Mesothelial cell of epicardium (in vitro differentiated cells): Measurements from ENCODE around the gene NDUFB5. TPM values are rescaled to one million over a fixed set of nuclear protein-coding genes. Genes with fewer than 3 reads are reported as not detected.

Source experiments
- DNase-seq, 2 experiments: peaks; one replicate each; pipeline ENCODE4 v3.0.0; 2021; ENCODE audit warnings: low spot score in 2 of 2; ENCODE audit not compliant: unreplicated experiment in 2 of 2
- H3K27ac Mint-ChIP-seq: 2 replicates; pipeline ENCODE4 v1.8.0; 2021; ENCODE audit warnings: mixed read lengths
- H3K27me3 Mint-ChIP-seq: 2 replicates; pipeline ENCODE4 v1.8.0; 2021; ENCODE audit warnings: low read depth, mixed read lengths
- H3K36me3 Mint-ChIP-seq: 2 replicates; pipeline ENCODE4 v1.8.0; 2021; ENCODE audit warnings: mixed read lengths
- H3K4me1 Mint-ChIP-seq: 2 replicates; pipeline ENCODE4 v1.8.0; 2021; ENCODE audit warnings: mixed read lengths
- H3K4me3 Mint-ChIP-seq: 2 replicates; pipeline ENCODE4 v1.8.0; 2021; ENCODE audit warnings: mild to moderate bottlenecking, moderate library complexity, mixed read lengths
- H3K9me3 Mint-ChIP-seq: 2 replicates; pipeline ENCODE4 v1.8.0; 2021; ENCODE audit warnings: mixed read lengths
- total RNA-seq: library from RNA; stranded (reverse); gene quantifications from 3 replicates; pipeline ENCODE4 v1.2.1, GENCODE V29; 2021
- TF ChIP-seq, protein P1 (sequence below): fragments of 200-600 bp; sonication (generic); IDR thresholded peaks from one replicate; pipeline ENCODE4 v1.5.0; 2021; ENCODE audit warnings: antibody characterized with exemption; ENCODE audit not compliant: unreplicated experiment

Gene NDUFB5
- total RNA-seq, result 63.8 to 67.5 TPM (median 66.9 TPM) in 3 replicates

DNA sequence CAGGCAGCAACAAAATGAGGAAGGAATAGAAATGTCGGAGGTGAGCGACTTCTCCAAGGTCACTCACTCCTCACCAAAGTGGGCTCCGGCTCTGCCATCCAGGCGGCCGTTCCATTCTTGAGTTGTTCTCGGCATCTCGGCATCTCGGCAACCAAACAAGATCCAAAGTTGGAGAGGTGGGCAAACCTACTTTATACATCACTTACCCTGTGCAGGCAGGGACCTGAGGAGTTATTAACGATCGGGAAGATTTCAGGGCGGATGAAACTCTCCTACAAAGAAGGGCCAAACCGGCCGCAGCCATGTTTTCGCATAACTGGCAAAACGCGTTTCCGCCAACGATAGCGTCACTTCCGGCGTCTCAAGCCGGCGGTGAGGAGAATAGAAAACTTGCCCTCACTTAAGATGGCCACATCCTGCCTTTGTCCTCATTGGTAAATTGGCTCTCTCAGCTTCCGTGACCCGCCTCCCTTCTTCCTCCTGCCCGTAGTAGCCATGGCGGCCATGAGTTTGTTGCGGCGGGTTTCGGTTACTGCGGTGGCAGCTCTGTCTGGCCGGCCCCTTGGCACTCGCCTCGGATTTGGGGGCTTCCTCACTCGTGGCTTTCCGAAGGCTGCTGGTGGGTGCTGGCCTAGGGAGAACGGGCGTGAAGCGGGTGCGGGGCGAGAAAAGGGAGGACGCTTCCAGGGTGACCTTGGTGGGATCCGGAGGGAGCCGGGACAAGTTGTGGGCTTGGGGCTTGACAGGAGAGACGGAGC lies at the start of gene NDUFB5, which contains the start of gene MRPL47:
Gene NDUFB5 (plus strand): TSS at position 474 of the 758 bp plus-strand sequence. CDS start 22 bp downstream, at position 496.
Gene MRPL47 (minus strand): TSS at position 318 of the 758 bp plus-strand sequence. CDS start 14 bp downstream, at position 304.
- Mint-ChIP-seq H3K27me3 (no peaks in the 10 kb centered on the region), H3K4me3 (peak within 1 kb of the TSS; percentile 98), H3K27ac (peak within 1 kb of the TSS; percentile 100), H3K9me3 (no peaks in the 10 kb centered on the region), H3K4me1 (peaks cover 16% of the 10 kb centered on the region), H3K36me3 (peaks cover 14% of the 10 kb centered on the region)
- DNase-seq, result peak; percentile 79 to 91
- TF ChIP-seq, protein P1, sequence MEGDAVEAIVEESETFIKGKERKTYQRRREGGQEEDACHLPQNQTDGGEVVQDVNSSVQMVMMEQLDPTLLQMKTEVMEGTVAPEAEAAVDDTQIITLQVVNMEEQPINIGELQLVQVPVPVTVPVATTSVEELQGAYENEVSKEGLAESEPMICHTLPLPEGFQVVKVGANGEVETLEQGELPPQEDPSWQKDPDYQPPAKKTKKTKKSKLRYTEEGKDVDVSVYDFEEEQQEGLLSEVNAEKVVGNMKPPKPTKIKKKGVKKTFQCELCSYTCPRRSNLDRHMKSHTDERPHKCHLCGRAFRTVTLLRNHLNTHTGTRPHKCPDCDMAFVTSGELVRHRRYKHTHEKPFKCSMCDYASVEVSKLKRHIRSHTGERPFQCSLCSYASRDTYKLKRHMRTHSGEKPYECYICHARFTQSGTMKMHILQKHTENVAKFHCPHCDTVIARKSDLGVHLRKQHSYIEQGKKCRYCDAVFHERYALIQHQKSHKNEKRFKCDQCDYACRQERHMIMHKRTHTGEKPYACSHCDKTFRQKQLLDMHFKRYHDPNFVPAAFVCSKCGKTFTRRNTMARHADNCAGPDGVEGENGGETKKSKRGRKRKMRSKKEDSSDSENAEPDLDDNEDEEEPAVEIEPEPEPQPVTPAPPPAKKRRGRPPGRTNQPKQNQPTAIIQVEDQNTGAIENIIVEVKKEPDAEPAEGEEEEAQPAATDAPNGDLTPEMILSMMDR, result no peak

DNA sequence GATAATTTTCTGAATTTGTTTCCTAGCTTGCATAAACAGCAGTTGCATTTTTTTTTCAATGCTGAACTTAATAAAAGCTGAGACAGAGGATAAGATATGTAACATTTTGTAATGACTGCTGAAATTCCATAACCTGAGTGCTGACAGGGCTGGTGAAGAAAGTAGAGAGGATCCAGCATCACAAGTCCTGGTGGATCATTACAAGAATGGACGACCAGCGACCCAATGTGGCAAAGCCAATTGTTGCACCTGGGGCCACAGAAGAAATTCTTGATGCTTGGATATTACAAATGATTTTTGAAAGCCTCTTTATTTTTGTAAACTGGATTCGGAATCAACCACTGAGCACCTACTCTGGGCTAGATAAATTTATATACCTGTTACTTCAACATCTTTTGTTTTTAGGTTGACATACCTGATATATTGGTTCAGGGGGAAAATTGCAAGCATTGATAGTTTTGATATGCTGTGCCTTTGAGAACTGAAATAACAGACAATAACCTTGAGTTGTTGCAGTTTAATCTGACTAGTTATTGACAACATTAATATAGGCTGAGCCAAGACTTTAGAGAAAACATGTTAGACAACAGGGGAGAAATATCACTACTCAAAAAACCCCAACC lies 45.7 kb upstream of the NDUFB5 start:
- no peak overlapping the region for H3K4me3 Mint-ChIP-seq
- no peaks in the 10 kb centered on the region for H3K36me3 Mint-ChIP-seq
- no peaks in the 10 kb centered on the region for H3K27me3 Mint-ChIP-seq
- no peak overlapping the region for H3K27ac Mint-ChIP-seq
- H3K9me3 Mint-ChIP-seq, result no peaks in the 10 kb centered on the region
- DNase-seq, result peak in 1 of 2 experiments; percentile 67
- TF ChIP-seq, protein P1, result peak; percentile 43
- peaks cover 12% of the 10 kb centered on the region for H3K4me1 Mint-ChIP-seq

DNA sequence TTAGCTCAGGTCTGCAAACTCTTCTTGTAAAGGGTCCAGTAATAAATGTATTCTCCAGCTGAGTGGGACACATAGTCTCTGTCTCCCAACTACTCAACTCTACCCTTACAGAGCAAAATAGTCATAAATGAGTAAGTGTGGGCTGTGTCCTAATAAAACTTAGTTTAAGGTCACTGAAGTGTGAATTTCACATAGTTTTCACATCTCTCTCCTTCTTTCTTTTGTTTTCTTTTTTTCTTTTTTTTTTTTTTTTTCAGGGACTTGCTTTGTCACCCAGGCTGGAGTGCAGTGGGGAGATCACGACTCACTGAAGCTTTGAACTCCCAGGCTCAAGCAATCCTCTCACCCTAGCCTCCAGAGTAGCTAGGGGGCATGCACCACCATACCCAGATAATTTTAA lies 43.8 kb upstream of the NDUFB5 start:
- Mint-ChIP-seq H3K4me3 (no peak overlapping the region), H3K9me3 (no peaks in the 10 kb centered on the region), H3K4me1 (peaks cover 15% of the 10 kb centered on the region), H3K27me3 (no peaks in the 10 kb centered on the region), H3K27ac (no peak overlapping the region), H3K36me3 (no peaks in the 10 kb centered on the region)
- no peak for DNase-seq
- TF ChIP-seq, protein P1, result no peak

DNA sequence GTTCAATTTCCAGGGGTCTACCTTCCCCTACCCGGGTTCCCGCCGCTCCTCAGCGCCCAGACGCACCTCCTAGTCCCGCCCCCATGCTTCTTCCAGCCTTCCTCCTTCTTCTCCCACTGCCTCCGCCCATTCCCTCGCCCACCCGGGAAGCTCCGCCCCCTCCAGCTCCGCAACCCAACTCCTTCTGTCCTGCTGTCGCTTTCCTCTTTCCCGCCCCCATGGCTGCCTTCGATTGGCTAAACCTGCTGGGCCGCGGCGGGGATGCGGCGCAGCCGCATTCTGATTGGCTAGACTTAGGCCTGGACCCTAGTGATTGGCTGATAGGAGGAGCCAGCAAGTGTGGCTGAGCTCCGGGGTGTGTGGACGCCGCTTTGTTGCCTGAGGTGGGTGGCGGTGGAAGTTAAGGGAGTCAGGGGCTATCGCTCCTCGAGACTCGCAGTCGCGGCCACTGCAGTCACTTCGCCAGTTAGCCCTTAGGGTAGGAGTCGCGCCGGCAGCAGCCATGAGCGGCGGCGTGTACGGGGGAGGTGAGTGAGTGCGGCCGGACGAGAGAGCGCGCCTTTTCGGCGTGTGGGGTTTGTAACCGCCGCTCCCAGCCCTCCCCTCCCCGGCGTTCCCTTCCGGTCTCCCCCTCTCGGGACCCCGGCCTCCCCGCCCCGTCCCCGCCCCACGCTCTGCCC lies 41.9 kb upstream of the NDUFB5 start, which contains the start of gene ACTL6A:
Gene ACTL6A (plus strand): TSS at position 336 of the 680 bp plus-strand sequence. CDS start 167 bp downstream, at position 503.
- no peaks in the 10 kb centered on the region for H3K9me3 Mint-ChIP-seq
- no peaks in the 10 kb centered on the region for H3K27me3 Mint-ChIP-seq
- peaks cover 15% of the 10 kb centered on the region for H3K4me1 Mint-ChIP-seq
- H3K27ac Mint-ChIP-seq, result peak within 1 kb of the TSS; percentile 99
- peak; percentile 99 for DNase-seq
- no peaks in the 10 kb centered on the region for H3K36me3 Mint-ChIP-seq
- peak within 1 kb of the TSS; percentile 99 for H3K4me3 Mint-ChIP-seq
- TF ChIP-seq, protein P1, result no peak

DNA sequence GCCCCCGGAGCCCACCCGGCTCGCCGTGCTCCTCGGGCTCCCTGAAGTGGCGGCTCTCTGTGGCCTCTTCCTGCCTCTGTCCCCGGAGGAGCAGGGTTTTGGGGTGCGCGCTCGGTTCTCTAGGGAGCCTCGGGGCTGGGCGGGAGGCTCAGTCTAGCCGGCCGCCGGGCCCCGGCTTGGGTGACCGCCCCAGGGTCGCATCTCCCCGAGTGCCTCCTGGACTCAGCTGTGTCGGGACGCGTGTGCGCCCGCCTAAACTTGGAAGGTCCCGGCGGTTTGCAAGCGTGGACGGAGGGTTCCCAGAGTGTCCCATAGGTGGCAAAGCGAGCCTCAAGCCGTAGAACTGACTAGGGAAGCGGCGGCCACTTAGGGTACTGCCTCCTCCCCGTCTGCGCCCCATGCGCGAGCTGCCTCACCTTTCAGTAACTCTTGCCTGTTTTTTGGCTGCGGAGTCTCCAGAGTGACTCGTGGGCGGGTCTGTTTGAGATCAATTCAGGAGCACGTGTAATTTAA lies 41.3 kb upstream of the NDUFB5 start:
- peak; percentile 37 to 75 for DNase-seq
- TF ChIP-seq, protein P1, result peak; percentile 33
- peaks cover 15% of the 10 kb centered on the region for H3K4me1 Mint-ChIP-seq
- H3K36me3 Mint-ChIP-seq, result no peaks in the 10 kb centered on the region
- H3K27ac Mint-ChIP-seq, result peak overlapping the region; percentile 96
- H3K9me3 Mint-ChIP-seq, result no peaks in the 10 kb centered on the region
- peak overlapping the region; percentile 99 for H3K4me3 Mint-ChIP-seq
- H3K27me3 Mint-ChIP-seq, result no peaks in the 10 kb centered on the region
